NCI-H146 treated with DMSO at 0.1 percent for 48 hours (cell line): Measurements from ENCODE around the gene OSBP.
"Not testable (repeated sequence)": the region's sequence is repeated elsewhere in the genome, so short reads cannot be mapped to it uniquely, and the experiment has no call there.

Source experiments
- DNase-seq: peaks from one replicate; lab custom pipeline; 2025; ENCODE audit not compliant: unreplicated experiment; lab: John Stamatoyannopoulos, UW

Gene OSBP

GRCh38 chr11:59555601-59556114 is 59.9 kb downstream of the OSBP start:
- no peak for DNase-seq

GRCh38 chr11:59553323-59553722 is 62.3 kb downstream of the OSBP start:
- DNase-seq, result no peak

GRCh38 chr11:59552844-59553243 is 62.7 kb downstream of the OSBP start:
- DNase-seq, result no peak

- DNase-seq, result peak; percentile 67
Observed at GRCh38 chr11:59551659-59552521, 63.7 kb downstream of the OSBP start.

- DNase-seq, result peak; percentile 87
Observed at GRCh38 chr11:59550842-59551658, 64.5 kb downstream of the OSBP start.

GRCh38 chr11:59550368-59550841 is 65.2 kb downstream of the OSBP start:
- DNase-seq, result peak; percentile 93

- DNase-seq, result no peak
Observed at GRCh38 chr11:59548309-59548656, 67.3 kb downstream of the OSBP start.

- not testable (repeated sequence) for DNase-seq
Observed at GRCh38 chr11:59547605-59548308, 67.8 kb downstream of the OSBP start.

GRCh38 chr11:59545179-59546020 is 70.2 kb downstream of the OSBP start:
- no peak for DNase-seq

- no peak for DNase-seq
Observed at GRCh38 chr11:59544869-59545178, 70.8 kb downstream of the OSBP start.

GRCh38 chr11:59543713-59544112 is 71.9 kb downstream of the OSBP start:
- not testable (repeated sequence) for DNase-seq

- no peak for DNase-seq
Observed at GRCh38 chr11:59542142-59542810, 73.3 kb downstream of the OSBP start.

GRCh38 chr11:59534676-59535075 is 80.9 kb downstream of the OSBP start:
- DNase-seq, result no peak

- no peak for DNase-seq
Observed at GRCh38 chr11:59532620-59533019, 83.0 kb downstream of the OSBP start.

GRCh38 chr11:59528711-59529110 is 86.9 kb downstream of the OSBP start:
- no peak for DNase-seq
